ENCODE measurements around the gene CCDC14. TPM values are rescaled to one million over a fixed set of nuclear protein-coding genes. Genes with fewer than 3 reads are reported as not detected.

The CCDC14 gene
- polyA plus RNA-seq, 1 donor from 2014 or later = 266 TPM

- H3K9ac ChIP-seq (ENCODE audit: low read length) = no peak overlapping the region
- peak overlapping the region; percentile 80 for H3K4me3 ChIP-seq (ENCODE audit: low read length)
- H2AFZ ChIP-seq (ENCODE audit: low read depth, low read length) = no peak overlapping the region
- no peaks in the 10 kb centered on the region for H3F3A ChIP-seq (ENCODE audit: insufficient read depth, low read length, poor library complexity, severe bottlenecking)
- no peak for TF ChIP-seq REST (IDR thresholded peaks at IDR 0.05; ENCODE audit: borderline replicate concordance)
- no peaks in the 10 kb centered on the region for H3K27me3 ChIP-seq (ENCODE audit: insufficient read depth, low read depth, low read length)
- no peaks in the 10 kb centered on the region for H3K9me3 ChIP-seq (ENCODE audit: low read length)
- peaks cover 15% of the 10 kb centered on the region for H3K79me2 ChIP-seq (replicated peaks; ENCODE audit: insufficient read depth, low read length)
- peak overlapping the region; percentile 32 for H3K4me2 ChIP-seq (ENCODE audit: low read length)
- no peaks in the 10 kb centered on the region for H3K36me3 ChIP-seq (ENCODE audit: insufficient read depth, low read length)
- H3K27ac ChIP-seq (ENCODE audit: low read length) = no peak overlapping the region
- H4K20me1 ChIP-seq (ENCODE audit: insufficient read depth) = no peaks in the 10 kb centered on the region
- no peaks in the 10 kb centered on the region for H3K9me2 ChIP-seq (ENCODE audit: insufficient read depth, low read length)
These were observed 453 bp upstream of the CCDC14 start for GRCh38 chr3:123961508-123961856.

GRCh38 chr3:123953735-123954134, 7.3 kb downstream of the CCDC14 start:
- no peaks in the 10 kb centered on the region for H4K20me1 ChIP-seq (ENCODE audit: insufficient read depth)
- H3K79me2 ChIP-seq (replicated peaks; ENCODE audit: insufficient read depth, low read length) = peaks cover 4% of the 10 kb centered on the region
- H3K36me3 ChIP-seq (ENCODE audit: insufficient read depth, low read length) = peaks cover 10% of the 10 kb centered on the region
- no peak overlapping the region for H3K4me2 ChIP-seq (ENCODE audit: low read length)
- no peaks in the 10 kb centered on the region for H3K27me3 ChIP-seq (ENCODE audit: insufficient read depth, low read depth, low read length)
- H3K9me2 ChIP-seq (ENCODE audit: insufficient read depth, low read length) = no peaks in the 10 kb centered on the region
- no peak overlapping the region for H3K9ac ChIP-seq (ENCODE audit: low read length)
- H3F3A ChIP-seq (ENCODE audit: insufficient read depth, low read length, poor library complexity, severe bottlenecking) = no peaks in the 10 kb centered on the region
- TF ChIP-seq TAF1 (IDR thresholded peaks at IDR 0.05; ENCODE audit: low read depth) = no peak
- TF ChIP-seq SMC3 (conservative IDR thresholded peaks at IDR 0.05; ENCODE audit: poor library complexity) = no peak
- TF ChIP-seq EP300 (conservative IDR thresholded peaks at IDR 0.05; ENCODE audit: poor library complexity, severe bottlenecking) = no peak
- TF ChIP-seq EZH2 (IDR thresholded peaks at IDR 0.05; ENCODE audit: borderline replicate concordance, insufficient read depth, low read length, poor library complexity, severe bottlenecking) = no peak
- TF ChIP-seq RAD21 (conservative IDR thresholded peaks at IDR 0.05) = no peak
- no peak for TF ChIP-seq POLR2AphosphoS5 (IDR thresholded peaks at IDR 0.05)
- no peak for TF ChIP-seq REST (IDR thresholded peaks at IDR 0.05; ENCODE audit: borderline replicate concordance)
- no peak for TF ChIP-seq CTCF (IDR thresholded peaks at IDR 0.05; ENCODE audit: poor library complexity, severe bottlenecking)
- no peak for TF ChIP-seq MXI1 (conservative IDR thresholded peaks at IDR 0.05; ENCODE audit: poor library complexity, severe bottlenecking)
- H3K4me3 ChIP-seq (ENCODE audit: low read length) = no peak overlapping the region
- H3K27ac ChIP-seq (ENCODE audit: low read length) = no peak overlapping the region
- H3K9me3 ChIP-seq (ENCODE audit: low read length) = no peaks in the 10 kb centered on the region
- H2AFZ ChIP-seq (ENCODE audit: low read depth, low read length) = no peak overlapping the region
